Measurements from ENCODE around the gene ADAM12. TPM values are rescaled to one million over a fixed set of nuclear protein-coding genes. Genes with fewer than 3 reads are reported as not detected.

The ADAM12 gene
- polyA plus RNA-seq, 1 of the 3 experiments (the other 2 are of a cell fraction): 25.0 TPM

GRCh38 chr10:126252884-126253610 is 135.2 kb downstream of the ADAM12 start (continued):
- TF ChIP-seq ZBTB33 (IDR thresholded peaks at IDR 0.05; ENCODE audit: borderline replicate concordance, low read depth) (peak; percentile 91), GABPA (IDR thresholded peaks at IDR 0.05; ENCODE audit: low read depth) (peak; percentile 50), RCOR1 (IDR thresholded peaks at IDR 0.05; ENCODE audit: low read length) (no peak), RFX5 (IDR thresholded peaks at IDR 0.05; ENCODE audit: low read length) (no peak), SMC3 (IDR thresholded peaks at IDR 0.05; ENCODE audit: low read depth, low read length) (no peak; the same call in 1 of the 2 replicates), FOSL2 (IDR thresholded peaks at IDR 0.05; ENCODE audit: borderline replicate concordance, low read depth) (peak; percentile 98), JUND (IDR thresholded peaks at IDR 0.05) (peak; percentile 99), IRF3 (IDR thresholded peaks at IDR 0.05; ENCODE audit: low read depth, low read length) (no peak)

GRCh38 chr10:126251778-126252407 is 136.4 kb downstream of the ADAM12 start:
- H3K9me3 ChIP-seq: no peaks in the 10 kb centered on the region
- CTCF ChIA-PET: interaction anchor here (1.3 kb wide), 1 partner anchor 269 kb away, joined by 4 read pairs; no protein-coding TSS in a partner anchor
- H4K20me1 ChIP-seq (ENCODE audit: insufficient read depth): no peaks in the 10 kb centered on the region
- no peaks in the 10 kb centered on the region for H3K27me3 ChIP-seq (ENCODE audit: insufficient read depth)
- no peaks in the 10 kb centered on the region for H3K9me2 ChIP-seq
- no peak overlapping the region for H3K4me2 ChIP-seq
- peaks cover 42% of the 10 kb centered on the region for H3F3A ChIP-seq (replicated peaks; ENCODE audit: insufficient read depth)
- H3K27ac ChIP-seq (ENCODE audit: low read depth in 2 of 2, low read length in 1 of 2): peak overlapping the region in 1 of 2 experiments; percentile 97; a peak in 2 of 4 replicates
- POLR2A ChIA-PET: no interaction called here
- H3K79me2 ChIP-seq (ENCODE audit: insufficient read depth): no peaks in the 10 kb centered on the region
- no peaks in the 10 kb centered on the region for H3K36me3 ChIP-seq (replicated peaks in 1 of 2; ENCODE audit: control insufficient read depth in 1 of 2, insufficient read depth in 2 of 2, low read length in 1 of 2)
- no peak overlapping the region for H3K9ac ChIP-seq
- 86% methylated on average over 1 of the region's 1 CpG for WGBS (ENCODE audit: low lambda C conversion rate)
- peaks cover 12 to 22% of the 10 kb centered on the region in 2 experiments; a peak in 3 of 4 replicates for H3K4me1 ChIP-seq (ENCODE audit: control insufficient read depth in 1 of 2, insufficient read depth in 2 of 2, low read depth in 1 of 2, low read length in 1 of 2)
- no peak overlapping the region for H2AFZ ChIP-seq (ENCODE audit: low read depth)
- no peak for DNase-seq
- H3K4me3 ChIP-seq (ENCODE audit: low read depth in 2 of 2, low read length in 1 of 2): no peak overlapping the region
- TF ChIP-seq USF1 (IDR thresholded peaks at IDR 0.05; ENCODE audit: borderline replicate concordance, low read depth) (no peak), MEF2A (IDR thresholded peaks at IDR 0.05; ENCODE audit: borderline replicate concordance, low read depth) (no peak), PBX3 (IDR thresholded peaks at IDR 0.05) (no peak), YY1 (IDR thresholded peaks at IDR 0.05; ENCODE audit: low read depth) (no peak), SIN3A (IDR thresholded peaks at IDR 0.05; ENCODE audit: borderline replicate concordance, low read depth, low read length) (no peak), SMC3 (IDR thresholded peaks at IDR 0.05; ENCODE audit: low read depth, low read length) (no peak), EP300 (IDR thresholded peaks at IDR 0.05; ENCODE audit: borderline replicate concordance in 1 of 2, low read depth in 1 of 2, low read length in 1 of 2) (no peak), CTCF (IDR thresholded peaks at IDR 0.05) (no peak), GATA2 (CRISPR knock-in tag; IDR thresholded peaks at IDR 0.05) (no peak), RCOR1 (IDR thresholded peaks at IDR 0.05; ENCODE audit: low read length) (no peak), IRF3 (IDR thresholded peaks at IDR 0.05; ENCODE audit: low read depth, low read length) (no peak), ZBTB33 (IDR thresholded peaks at IDR 0.05; ENCODE audit: borderline replicate concordance, low read depth) (no peak), GABPA (IDR thresholded peaks at IDR 0.05; ENCODE audit: low read depth) (no peak), ELF1 (IDR thresholded peaks at IDR 0.05) (no peak), TEAD4 (IDR thresholded peaks at IDR 0.05; ENCODE audit: borderline replicate concordance, insufficient read depth) (no peak)

Measured in SK-N-SH (cell line).